Measurements from ENCODE around the gene DUSP28. TPM values are rescaled to one million over a fixed set of nuclear protein-coding genes. Genes with fewer than 3 reads are reported as not detected.
A peak's percentile ranks its signal among the peaks of the same experiment; 100 is the strongest.

Gene DUSP28
- total and polyA plus RNA-seq, 2 of the 13 experiments (the other 11 are each of a cell fraction or from before 2014, with no cell fraction given), result 5.2 to 8.6 TPM

DNA sequence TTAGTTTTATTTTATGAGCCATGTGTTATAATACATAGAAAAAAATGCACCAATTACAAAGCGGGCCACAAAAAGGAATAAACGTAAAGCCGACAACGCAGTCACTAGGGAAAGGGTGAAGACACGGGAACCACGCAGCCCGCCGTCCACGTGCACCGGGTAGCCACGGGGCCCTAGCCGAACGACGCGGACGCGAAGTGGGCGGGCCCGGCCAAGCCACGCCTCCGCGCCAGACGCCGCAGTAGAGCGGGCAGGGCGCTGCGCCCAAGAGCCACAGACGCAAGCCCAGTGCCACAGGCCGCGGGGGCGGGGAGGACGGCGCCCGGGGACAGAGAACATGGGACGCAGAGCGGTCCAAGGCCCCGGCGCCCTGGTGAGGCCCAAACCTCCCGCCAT, at the start of gene DUSP28 (continued):
- TF ChIP-seq SETDB1 (CRISPR knock-in tag; IDR thresholded peaks at IDR 0.05; ENCODE audit: borderline replicate concordance) (no peak), ZNF709 (CRISPR knock-in tag; IDR thresholded peaks at IDR 0.05) (no peak), FOXJ3 (CRISPR knock-in tag; IDR thresholded peaks at IDR 0.05; ENCODE audit: borderline replicate concordance) (no peak), ZNF282 (IDR thresholded peaks at IDR 0.05; ENCODE audit: partially characterized antibody) (no peak), HOXA3 (CRISPR knock-in tag; IDR thresholded peaks at IDR 0.05) (peak; percentile 92), NAIF1 (CRISPR knock-in tag; IDR thresholded peaks at IDR 0.05; ENCODE audit: borderline replicate concordance) (0 out of 2 replicates have a peak, but pooled peaks have one; percentile 60), MED1 (CRISPR knock-in tag; IDR thresholded peaks at IDR 0.05) (peak; percentile 77), HOXD1 (CRISPR knock-in tag; IDR thresholded peaks at IDR 0.05) (peak; percentile 80; the same call in 1 of the 2 replicates), ZNF180 (CRISPR knock-in tag; IDR thresholded peaks at IDR 0.05; ENCODE audit: borderline replicate concordance, low read depth) (no peak), ZNF160 (CRISPR knock-in tag; IDR thresholded peaks at IDR 0.05) (peak; percentile 78), ZNF577 (CRISPR knock-in tag; IDR thresholded peaks at IDR 0.05; ENCODE audit: borderline replicate concordance, low read depth) (no peak), MED13 (CRISPR knock-in tag; IDR thresholded peaks at IDR 0.05) (peak; percentile 68; the same call in 1 of the 2 replicates), DR1 (CRISPR knock-in tag; IDR thresholded peaks at IDR 0.05) (peak; percentile 63; the same call in 1 of the 2 replicates)
- TF ChIP-seq, protein P1, sequence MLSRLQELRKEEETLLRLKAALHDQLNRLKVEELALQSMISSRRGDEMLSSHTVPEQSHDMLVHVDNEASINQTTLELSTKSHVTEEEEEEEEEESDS (CRISPR knock-in tag; IDR thresholded peaks at IDR 0.05; ENCODE audit: borderline replicate concordance), result no peak
- TF ChIP-seq, protein P2, sequence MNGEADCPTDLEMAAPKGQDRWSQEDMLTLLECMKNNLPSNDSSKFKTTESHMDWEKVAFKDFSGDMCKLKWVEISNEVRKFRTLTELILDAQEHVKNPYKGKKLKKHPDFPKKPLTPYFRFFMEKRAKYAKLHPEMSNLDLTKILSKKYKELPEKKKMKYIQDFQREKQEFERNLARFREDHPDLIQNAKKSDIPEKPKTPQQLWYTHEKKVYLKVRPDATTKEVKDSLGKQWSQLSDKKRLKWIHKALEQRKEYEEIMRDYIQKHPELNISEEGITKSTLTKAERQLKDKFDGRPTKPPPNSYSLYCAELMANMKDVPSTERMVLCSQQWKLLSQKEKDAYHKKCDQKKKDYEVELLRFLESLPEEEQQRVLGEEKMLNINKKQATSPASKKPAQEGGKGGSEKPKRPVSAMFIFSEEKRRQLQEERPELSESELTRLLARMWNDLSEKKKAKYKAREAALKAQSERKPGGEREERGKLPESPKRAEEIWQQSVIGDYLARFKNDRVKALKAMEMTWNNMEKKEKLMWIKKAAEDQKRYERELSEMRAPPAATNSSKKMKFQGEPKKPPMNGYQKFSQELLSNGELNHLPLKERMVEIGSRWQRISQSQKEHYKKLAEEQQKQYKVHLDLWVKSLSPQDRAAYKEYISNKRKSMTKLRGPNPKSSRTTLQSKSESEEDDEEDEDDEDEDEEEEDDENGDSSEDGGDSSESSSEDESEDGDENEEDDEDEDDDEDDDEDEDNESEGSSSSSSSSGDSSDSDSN (CRISPR knock-in tag; IDR thresholded peaks at IDR 0.05), result peak; percentile 48; the same call in 1 of the 2 replicates
- TF ChIP-seq, protein P3, sequence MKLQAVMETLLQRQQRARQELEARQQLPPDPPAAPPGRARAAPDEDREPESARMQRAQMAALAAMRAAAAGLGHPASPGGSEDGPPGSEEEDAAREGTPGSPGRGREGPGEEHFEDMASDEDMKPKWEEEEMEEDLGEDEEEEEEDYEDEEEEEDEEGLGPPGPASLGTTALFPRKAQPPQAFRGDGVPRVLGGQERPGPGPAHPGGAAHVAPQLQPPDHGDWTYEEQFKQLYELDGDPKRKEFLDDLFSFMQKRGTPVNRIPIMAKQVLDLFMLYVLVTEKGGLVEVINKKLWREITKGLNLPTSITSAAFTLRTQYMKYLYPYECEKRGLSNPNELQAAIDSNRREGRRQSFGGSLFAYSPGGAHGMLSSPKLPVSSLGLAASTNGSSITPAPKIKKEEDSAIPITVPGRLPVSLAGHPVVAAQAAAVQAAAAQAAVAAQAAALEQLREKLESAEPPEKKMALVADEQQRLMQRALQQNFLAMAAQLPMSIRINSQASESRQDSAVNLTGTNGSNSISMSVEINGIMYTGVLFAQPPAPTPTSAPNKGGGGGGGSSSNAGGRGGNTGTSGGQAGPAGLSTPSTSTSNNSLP (IDR thresholded peaks at IDR 0.05; ENCODE audit: low read depth, low read length), result no peak
- TF ChIP-seq, protein P4, sequence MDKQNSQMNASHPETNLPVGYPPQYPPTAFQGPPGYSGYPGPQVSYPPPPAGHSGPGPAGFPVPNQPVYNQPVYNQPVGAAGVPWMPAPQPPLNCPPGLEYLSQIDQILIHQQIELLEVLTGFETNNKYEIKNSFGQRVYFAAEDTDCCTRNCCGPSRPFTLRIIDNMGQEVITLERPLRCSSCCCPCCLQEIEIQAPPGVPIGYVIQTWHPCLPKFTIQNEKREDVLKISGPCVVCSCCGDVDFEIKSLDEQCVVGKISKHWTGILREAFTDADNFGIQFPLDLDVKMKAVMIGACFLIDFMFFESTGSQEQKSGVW (CRISPR knock-in tag; IDR thresholded peaks at IDR 0.05; ENCODE audit: borderline replicate concordance), result no peak; the same call in 1 of the 2 replicates
- TF ChIP-seq, protein P5, sequence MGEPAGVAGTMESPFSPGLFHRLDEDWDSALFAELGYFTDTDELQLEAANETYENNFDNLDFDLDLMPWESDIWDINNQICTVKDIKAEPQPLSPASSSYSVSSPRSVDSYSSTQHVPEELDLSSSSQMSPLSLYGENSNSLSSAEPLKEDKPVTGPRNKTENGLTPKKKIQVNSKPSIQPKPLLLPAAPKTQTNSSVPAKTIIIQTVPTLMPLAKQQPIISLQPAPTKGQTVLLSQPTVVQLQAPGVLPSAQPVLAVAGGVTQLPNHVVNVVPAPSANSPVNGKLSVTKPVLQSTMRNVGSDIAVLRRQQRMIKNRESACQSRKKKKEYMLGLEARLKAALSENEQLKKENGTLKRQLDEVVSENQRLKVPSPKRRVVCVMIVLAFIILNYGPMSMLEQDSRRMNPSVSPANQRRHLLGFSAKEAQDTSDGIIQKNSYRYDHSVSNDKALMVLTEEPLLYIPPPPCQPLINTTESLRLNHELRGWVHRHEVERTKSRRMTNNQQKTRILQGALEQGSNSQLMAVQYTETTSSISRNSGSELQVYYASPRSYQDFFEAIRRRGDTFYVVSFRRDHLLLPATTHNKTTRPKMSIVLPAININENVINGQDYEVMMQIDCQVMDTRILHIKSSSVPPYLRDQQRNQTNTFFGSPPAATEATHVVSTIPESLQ (CRISPR knock-in tag; conservative IDR thresholded peaks at IDR 0.05), result no peak
- TF ChIP-seq, protein P6, sequence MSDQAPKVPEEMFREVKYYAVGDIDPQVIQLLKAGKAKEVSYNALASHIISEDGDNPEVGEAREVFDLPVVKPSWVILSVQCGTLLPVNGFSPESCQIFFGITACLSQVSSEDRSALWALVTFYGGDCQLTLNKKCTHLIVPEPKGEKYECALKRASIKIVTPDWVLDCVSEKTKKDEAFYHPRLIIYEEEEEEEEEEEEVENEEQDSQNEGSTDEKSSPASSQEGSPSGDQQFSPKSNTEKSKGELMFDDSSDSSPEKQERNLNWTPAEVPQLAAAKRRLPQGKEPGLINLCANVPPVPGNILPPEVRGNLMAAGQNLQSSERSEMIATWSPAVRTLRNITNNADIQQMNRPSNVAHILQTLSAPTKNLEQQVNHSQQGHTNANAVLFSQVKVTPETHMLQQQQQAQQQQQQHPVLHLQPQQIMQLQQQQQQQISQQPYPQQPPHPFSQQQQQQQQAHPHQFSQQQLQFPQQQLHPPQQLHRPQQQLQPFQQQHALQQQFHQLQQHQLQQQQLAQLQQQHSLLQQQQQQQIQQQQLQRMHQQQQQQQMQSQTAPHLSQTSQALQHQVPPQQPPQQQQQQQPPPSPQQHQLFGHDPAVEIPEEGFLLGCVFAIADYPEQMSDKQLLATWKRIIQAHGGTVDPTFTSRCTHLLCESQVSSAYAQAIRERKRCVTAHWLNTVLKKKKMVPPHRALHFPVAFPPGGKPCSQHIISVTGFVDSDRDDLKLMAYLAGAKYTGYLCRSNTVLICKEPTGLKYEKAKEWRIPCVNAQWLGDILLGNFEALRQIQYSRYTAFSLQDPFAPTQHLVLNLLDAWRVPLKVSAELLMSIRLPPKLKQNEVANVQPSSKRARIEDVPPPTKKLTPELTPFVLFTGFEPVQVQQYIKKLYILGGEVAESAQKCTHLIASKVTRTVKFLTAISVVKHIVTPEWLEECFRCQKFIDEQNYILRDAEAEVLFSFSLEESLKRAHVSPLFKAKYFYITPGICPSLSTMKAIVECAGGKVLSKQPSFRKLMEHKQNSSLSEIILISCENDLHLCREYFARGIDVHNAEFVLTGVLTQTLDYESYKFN (CRISPR knock-in tag; conservative IDR thresholded peaks at IDR 0.05), result peak; percentile 58; the same call in 1 of the 2 replicates
